ENCODE results near the gene RRP1B.
A peak's percentile ranks its signal among the peaks of the same experiment; 100 is the strongest.

The RRP1B gene

DNA sequence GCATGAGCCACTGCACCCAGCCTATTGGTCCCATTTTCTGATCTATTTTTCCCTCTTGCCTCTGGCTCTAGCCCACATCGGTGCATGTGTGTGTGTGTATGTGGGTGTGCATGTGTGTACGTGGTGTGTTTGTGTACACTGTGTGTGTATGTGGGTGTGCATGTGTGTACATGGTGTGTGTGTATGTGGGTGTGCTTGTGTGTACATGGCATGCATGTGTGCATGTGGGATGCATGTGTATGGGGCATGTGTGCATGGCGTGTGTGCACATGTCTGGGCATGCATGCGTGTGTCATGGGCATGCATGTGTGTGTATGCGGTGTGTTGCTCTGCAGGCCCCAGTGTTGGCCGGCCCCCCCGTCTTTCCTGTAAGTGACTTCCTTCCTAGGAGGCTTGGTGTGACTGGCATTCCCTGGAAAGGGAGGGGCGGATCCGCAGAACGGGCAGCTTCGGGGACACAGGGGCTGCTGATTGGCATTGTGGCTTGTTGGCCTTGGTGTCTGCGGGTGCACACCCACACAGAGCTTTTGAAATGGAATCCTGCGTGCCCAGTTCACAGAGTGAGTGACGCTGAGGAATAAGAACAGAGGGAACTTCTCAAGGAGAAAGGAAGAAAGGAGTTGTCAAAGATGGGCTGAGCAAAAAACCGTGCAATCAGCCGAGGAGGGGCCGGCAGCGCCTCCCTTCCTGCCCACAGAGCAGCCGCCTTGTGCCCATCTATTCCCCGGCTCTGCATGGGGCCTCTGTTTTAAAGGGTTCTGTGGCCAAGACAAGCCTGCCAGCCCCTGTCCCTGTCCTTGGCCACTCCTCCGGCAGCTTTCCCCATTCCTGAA lies 67.5 kb downstream of the RRP1B start:
- no peak for DNase-seq (ENCODE audit: low spot score)

DNA sequence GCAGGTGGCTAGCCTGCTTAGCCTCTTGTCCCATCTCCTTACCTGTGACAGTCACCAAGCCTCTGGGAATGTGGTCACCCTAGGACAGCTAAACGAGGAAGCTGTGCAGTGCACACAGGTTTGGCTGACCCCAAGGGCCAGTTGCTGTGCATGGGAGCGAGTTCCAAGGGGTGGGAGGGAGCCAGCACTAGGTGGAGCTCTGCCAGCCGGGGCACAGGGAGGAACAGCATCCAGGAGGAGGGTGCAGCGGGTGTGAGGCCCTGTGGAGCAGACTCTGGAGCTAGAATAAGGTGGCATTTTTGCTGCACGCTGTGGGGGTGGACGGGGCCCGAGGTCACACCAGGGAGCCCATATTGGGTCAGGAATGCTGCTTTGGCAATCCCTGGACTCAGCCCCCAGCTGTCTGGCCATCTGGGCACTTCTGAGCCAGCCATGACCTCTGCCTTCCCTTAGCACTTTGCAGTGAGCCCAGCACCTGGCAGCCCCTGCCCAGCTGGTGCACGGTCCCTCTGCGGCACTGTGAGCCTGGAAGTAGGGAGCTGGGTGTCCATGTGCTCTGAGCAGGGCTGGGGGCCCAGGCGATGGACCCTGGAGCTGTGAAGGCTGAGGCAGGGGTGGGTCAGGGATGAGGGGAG lies 68.3 kb downstream of the RRP1B start:
- DNase-seq (ENCODE audit: low spot score): peak; percentile 39

DNA sequence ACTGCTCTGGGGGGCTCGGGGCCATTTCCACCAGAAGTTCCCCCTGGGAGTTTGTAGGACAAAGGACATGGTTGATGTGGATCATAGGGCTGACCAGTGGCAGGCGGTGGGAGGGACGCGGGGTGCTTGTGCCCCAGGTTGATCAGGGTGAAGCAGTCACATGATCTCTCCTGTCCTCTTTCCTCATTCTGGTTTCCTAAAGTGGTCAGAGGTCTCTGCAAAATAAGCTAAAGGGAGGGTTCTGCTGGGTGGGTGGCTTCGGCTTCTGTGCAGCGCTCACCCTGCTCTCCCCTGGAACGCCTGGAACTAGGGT lies 68.8 kb downstream of the RRP1B start:
- no peak for DNase-seq (ENCODE audit: low spot score)

DNA sequence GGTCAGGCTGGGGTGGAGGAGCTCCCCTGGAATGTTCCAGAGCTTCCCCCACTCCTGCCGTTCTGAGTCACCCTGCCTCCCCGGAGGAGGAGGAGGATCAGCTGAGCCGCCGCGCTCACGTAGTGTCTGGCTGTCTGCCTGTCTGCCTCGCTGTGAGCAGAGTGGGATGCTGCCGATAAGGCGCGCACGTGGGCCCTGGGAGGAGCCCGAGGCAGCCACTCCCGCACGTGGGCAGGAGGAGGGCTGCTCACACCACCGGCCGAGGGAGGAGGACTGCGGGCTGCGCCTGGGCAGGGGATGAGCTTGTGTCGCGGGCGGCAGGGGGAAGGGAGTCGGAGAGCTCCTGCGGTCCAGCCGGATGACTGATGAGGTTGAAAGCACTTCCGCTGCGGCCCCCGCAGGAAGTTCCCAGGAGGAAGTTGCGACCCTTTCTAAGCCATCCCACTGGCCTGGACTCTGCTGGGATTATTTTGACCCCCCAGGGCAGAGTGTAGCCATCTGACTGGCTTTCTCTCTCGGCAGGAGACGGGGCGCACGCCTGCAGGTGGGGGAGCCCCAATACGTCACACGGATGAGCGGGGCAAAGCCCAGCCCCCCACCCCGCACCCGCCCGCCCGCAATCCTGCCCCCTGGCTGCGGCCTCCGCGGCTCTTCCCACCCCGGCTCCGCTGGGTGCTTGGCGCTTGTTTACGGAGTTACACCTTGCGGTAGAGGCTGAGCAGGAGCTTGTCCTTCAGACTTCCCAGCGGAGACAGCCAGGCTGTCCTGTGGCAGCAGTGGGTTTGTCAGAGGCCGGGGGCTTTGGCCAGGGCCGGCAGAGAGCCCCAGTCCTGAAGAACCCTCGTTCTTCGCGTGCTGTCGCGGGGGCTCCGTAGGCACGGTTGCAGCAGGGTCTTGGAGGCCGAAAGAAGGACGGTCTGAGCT lies 69.4 kb downstream of the RRP1B start:
- peak; percentile 98 for DNase-seq (ENCODE audit: low spot score)

DNA sequence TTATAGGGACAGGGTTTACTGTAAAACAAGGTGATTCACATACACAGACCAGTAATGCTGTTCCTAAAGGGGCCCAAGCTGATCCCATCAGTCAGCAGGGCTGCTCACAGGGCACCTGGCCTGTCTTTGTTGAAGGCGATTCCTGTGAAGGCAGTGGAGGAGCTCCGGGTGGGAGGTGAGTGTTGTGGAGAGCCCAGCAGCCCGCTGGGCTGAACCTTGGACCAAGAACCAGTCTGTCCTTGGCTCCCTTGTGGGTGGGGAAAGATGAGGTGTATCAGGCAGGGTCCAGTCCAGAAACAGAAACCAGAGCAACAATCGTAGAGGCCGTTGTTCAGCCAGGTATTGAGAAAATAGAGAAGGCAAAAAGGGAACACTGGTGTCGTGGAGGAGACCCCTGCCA lies 72.1 kb downstream of the RRP1B start:
- no peak for DNase-seq (ENCODE audit: low spot score)

DNA sequence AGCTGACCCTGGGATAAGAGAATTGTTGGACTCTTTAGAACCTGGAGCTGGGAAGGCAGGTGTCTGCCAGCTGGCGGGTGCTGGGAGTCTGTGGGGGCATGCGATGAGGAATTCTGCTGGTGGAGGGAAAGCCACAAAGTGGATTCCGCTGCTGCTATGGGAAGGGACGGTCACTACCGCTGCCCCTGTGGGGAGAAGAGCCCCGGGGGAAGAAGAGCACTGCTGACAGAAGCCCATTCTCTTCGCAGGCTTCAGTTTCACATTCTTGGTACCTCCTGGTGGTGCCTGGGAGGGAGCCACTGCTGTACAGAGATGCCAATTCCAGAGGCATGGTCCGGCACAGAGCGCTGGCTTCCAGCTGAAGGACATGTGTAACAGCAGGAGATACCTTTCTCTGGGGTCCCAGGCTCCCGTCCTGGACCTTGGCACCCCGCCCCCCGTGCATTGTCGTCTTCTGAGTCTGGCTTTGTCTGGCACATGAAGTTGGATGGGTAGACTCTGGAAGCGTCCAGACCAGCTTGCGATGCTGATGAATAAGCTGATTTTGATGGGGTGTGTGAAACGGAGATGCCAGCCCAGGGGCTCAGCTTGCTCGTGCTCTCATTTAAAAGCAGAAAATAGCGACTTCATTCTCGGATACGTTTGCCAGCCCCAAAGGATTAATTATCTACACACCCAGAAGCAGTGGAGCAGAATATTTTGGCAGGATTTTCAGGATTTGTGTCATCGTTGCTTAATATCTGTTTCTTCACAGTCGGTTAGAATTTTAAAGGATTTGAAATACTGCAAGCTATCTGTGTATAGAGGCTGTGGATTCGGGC lies 72.7 kb downstream of the RRP1B start:
- no peak for DNase-seq (ENCODE audit: low spot score)

DNA sequence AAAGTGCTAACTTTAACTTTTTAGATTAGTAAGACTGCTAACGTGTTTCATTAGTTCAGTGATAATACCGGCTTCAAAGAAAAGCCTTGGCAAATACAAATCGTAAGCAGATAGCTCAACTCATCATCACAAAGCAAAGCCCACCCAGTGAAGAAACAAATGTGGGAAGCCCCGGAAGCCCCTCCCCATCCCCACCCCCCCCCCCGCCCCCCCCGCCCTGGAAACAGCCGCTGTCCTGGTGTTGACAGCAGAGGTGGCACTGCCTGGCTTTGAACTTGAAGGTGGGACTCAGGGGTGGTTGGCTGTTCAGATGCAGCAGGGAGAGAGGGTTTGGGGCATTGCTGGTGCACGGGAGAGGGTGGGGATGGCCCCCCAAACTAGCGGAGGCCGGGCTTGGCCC lies 73.7 kb downstream of the RRP1B start:
- DNase-seq (ENCODE audit: low spot score): no peak

DNA sequence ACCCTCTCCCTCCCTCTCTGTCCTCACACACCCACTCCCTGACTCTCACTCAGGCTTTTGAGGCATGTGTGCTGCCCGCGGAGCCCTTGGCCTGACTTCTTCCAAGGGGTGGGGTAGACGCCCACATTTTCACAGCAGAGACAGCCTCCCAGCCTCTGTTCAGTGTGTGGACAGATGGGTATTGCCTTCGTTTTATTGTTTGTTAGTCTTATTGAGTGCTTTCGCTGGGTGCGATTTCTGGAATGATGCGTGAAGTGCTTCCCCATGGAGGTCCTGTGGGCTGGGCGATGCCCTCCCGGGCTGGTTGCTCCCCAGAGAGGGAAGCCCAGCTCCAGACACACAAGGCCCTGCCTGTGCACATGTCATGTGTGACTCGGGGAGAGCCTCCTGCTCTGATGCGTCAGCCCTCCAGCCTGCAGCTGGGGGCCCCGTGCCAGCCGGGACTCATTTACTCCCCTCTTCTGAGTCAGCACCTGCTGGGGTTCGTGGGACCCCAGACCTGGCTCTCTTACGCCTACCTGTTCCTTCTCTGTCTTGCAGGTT lies 74.2 kb downstream of the RRP1B start:
- DNase-seq (ENCODE audit: low spot score): peak; percentile 54

DNA sequence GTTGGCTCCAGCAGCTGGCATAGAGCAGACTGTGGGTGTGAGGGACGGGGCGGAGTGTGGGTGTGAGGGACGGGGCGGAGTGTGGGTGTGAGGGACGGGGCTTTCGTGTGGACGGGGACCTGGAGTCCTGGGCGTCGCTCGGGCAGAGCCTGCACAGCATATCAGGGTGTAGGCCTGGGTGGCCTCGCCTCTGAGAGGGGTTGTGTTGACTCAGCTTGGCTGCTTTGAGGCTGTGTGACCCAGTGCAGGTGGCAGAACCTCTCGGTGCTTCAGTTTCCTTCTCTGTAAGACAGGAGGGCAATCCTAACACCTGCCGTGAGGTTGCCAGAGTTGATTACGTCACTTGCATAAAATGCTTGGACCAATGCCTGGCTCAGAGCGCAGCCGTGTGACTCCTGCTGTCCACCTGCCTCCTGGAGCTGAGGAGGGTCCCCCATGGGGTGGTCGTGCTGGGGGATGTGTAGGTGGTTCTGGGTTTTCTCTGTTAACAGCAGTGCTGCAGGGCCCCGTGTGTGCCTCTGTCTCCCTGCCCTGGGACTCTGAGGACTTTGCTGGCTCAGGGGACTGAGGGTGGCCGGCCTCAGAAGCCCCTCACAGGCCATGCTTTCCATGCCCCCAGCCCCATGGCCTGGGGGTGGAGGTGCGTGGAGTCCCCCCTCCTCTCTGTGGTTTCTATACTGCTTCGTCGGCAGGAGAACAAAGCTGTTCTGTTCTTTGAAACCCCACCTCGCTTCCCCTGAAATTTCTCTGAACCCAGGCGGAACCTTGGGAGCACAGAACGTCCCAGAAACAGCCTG lies 75.0 kb downstream of the RRP1B start:
- DNase-seq (ENCODE audit: low spot score): peak; percentile 80

DNA sequence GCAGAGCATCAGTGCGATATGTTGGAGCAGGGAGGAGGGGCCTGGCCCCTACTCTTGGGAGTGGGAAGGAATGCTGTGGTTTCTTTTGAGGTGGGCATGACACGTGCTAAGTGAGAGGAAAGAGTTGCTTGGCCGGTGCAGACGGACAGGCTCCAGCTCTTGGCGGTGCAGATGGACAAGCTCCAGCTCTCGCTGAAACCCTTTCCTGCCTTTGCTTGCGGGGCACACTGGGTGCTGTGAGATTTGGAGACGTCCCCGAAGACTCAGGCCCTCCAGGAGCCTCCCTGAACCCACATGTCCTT lies 75.5 kb downstream of the RRP1B start:
- DNase-seq (ENCODE audit: low spot score): no peak

DNA sequence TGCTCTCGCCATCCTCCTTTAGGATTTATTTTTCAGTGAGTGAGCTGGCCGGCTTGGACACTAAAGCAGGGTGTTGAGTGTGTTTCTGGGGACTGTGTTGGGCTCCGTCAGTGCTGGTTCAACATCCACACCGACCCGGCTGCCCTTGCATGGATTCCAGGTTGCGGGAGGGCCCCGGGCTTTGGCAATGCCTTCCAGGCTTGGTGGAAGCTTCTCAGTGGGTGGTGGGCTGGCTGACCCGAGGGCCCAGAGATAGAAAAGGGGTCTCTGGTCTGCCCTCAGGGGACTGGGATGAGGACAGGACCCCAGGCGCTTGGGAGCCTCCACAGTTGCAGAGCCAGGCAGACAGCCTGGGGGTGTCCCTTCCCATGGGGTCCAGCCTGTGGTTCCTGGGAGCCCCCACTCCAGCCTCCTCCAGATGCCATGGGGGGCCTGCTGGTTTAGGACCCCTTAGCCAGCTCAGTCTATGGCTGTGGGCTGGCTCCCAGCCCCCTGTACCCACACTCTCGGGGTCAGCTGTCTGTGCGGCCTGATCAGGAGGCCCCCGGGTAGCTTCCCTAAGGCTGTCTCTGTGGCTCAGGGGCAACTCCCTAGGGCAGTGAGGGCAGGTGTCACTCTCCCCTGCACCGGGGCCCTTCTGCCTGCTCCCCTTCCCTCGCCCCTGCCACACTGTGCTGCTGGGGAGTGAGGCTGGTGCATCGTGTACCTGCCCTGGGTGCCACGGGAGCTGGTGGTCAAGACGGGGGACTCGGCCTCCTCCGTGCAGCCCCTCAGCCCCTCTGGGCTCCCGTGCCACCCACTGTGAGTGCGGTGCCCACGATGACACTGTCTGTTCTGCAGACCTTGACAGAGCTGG lies 76.1 kb downstream of the RRP1B start:
- DNase-seq (ENCODE audit: low spot score): no peak

DNA sequence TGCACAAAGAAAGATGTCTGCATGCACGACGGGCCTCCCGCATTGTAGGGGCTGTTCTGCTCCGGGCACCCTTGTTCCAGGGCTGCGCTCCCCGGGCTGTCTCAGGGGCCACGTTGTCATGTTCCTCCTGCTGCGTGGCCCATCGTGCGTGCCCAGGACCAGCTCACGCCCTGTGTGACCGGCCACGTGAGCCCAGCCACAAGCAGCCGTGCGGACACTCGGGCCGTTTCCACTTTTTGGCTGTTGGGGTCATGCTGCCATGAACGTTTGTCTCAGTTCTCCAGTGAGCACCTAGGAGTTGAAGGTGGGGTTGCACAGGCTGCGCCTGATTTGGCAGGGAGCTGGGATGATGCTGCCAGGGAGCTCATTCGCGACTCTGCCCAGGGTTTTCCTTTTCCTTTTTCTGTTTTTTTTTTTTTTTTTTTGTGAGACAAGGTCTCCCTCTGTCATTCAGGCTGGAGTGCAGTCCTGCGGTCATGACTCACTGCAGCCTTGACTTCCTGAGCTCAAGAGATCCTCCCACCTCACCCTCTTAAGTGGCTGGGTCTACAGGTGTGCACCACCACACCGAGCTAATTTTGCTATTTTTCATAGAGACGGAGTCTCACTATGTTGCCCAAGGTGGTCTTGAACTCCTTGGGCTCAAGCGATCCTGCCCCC lies 77.0 kb downstream of the RRP1B start:
- DNase-seq (ENCODE audit: low spot score): no peak

DNA sequence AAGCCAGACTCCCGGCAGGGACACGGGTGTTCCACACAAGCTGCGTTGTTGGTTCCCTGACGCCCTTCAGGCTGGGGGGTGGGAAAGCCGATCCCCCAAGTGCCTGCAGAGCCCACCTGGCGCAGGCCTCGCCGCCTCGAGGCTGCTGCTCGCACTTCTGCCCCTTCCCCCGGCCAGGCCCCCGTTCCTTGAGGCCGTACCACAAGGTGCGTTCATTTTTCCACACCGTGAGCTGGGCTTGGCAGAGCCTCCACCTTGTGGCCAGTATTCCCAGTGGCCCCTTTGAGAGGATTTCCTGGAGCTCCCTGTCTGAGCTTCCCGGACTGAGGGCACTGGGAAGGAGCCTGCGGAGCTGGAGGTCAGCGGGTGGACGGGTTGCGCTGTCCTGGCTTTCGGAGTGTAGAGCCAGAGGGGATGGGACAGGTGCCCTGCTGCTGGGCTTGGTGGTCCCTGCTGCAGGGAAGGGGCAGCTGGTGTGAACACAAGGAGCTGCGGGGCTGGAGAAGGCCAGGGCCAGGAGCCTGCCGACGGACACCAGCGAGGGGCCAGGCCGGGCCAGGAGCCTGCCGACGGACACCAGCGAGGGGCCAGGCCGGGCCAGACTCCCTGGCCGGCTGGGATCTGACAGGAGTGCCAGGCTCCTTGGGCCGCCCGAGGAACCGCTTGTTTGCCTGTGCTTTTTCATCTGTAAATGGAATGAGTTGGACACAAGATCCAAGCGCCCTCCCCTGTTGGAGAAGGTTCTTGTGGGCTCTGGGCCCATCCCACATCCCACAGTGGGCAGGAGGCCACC lies 78.0 kb downstream of the RRP1B start:
- no peak for DNase-seq (ENCODE audit: low spot score)

DNA sequence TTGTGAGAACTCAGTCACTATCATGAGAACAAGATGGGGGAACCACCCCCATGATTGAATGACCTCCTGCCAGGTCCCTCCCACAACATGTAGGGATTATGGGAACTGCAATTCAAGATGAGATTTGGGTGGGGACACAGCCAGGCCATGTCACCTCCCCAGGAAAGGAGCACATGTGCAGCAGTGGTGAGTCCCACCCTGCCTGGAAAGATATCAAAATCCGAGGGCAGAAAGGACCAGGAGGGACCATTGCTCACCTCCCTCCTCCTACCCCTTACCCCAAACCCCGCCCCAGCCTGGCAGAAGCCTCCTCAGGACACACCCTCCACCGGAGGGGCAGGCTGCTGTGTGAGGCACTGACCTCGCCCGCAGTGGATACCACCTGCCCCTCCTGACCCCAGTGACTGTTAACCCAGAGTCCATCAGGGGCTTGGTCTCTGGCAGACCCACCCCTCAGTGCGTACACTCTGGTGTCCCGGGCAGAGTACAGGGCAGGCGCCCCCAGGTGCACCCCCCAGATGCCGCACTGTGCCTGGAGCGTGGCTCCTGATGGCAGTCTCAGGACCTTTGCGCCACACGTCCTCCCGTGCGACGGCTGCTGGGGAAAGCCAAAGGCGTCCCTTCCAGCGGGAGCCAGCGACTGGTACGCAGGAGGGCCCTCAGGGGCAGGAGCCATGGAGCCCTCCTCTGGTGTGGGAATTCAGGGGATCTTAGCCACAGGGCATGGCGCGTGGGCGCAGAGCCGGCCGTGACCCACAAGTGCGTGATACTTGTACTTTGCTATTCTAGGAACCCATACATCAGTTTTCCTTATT lies 80.5 kb downstream of the RRP1B start:
- DNase-seq (ENCODE audit: low spot score): no peak

DNA sequence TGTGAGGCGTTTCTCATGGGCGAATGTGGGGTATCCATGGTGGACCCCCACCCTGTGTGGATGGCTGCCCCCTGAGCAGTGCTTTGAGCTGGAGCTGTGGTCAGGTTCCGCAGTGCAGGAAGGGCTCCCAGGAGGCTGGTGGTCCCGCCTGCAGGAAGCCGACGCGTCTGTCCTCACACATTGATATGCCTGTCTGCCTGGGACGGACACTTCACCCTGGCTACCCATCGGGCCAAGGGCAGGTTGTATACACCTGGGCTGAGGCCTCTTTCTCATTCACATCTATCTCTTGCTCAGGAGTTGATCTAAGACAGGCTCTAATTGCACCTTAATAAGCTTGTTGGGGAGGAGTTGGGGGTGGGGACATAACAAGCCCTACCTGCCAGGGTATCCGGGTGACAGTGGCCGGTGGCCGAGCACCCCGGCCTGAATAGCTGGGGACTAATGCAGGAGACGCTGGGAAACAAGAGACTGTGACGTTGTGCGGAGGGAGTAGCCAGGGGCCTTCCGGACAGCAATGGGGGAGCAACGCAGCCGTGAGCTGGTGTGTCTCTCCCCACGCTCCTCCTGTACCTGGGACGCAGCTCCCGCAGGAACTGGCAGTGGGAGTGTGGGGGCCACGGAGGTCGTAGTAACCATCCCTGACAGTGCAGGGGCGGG lies 81.3 kb downstream of the RRP1B start:
- no peak for DNase-seq (ENCODE audit: low spot score)

DNA sequence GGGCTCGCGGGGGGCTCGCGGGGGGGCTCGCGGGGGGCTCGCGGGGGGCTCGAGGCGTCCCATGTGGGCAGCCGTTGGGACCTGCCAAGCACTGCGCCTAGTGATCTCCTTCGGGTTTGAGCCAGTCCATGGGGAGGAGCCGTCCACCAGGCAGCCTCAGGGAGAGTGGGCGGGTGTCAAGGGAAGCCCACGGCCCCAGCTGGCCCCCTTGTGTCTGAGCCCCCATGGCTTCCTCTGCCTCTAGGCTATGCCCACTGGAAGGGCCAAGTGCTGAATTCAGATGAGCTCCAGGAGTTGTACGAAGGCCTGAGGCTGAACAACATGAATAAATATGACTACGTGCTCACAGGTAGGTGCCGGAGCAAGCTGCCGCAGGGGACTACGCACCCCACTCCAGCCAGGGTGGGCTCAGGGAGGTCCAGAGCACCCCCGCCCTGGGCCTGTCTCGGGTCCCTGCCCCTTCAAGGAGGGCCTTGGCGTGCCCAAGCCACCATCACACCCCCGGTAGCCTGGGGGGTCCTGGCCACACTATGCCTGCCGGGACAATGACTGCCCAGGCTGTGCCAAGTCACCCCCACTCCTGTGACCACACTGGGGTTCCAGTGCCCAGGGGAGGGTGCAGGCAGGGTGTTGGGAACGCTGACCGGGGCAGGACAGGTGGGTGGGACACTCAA lies 82.2 kb downstream of the RRP1B start:
- DNase-seq (ENCODE audit: low spot score): no peak

DNA sequence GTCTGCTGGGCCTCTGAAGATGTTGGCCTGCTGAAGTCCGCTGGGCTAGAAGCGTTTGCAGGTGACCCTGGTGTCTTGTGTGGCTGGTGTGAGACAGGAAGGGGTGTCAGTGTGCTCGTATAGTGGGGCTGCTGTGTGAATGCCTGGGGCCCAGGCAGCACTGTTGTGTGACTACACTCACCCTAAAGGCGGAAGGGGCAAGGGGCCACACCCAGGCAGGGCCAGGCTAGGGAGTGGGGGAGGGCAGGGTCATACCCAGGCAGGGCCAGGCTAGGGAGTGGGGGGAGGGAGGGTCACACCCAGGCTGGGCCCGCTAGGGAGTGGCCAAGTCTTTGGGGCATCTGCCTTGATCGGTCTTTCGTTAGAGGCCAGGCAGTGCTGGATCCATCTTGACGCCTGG lies 84.6 kb downstream of the RRP1B start:
- DNase-seq (ENCODE audit: low spot score): peak; percentile 23
